H1 (cell line): ENCODE data around the gene MGLL. TPM values are rescaled to one million over a fixed set of nuclear protein-coding genes. Genes with fewer than 3 reads are reported as not detected.

ENCODE experiments used
- CTCF ChIA-PET: fragments of 300-600 bp; sonication (Branson Sonifier 250); formaldehyde crosslinking; loops from one replicate; lab custom pipeline; 2021; ENCODE audit not compliant: partially characterized antibody; lab: Charles Lee
- POLR2A ChIA-PET: fragments of 300-600 bp; sonication (Branson Sonifier 250); formaldehyde crosslinking; loops from one replicate; lab custom pipeline; 2021; ENCODE audit warnings: inconsistent platforms; ENCODE audit not compliant: partially characterized antibody; lab: Charles Lee
- DNase-seq, 2 experiments: peaks; one replicate each; pipeline versions ENCODE4 v3.0.0 to v3.0.0-alpha.2; 2010 to 2022; ENCODE audit warnings: low spot score in 2 of 2, low read depth in 1 of 2, mixed read lengths in 1 of 2
- FAIRE-seq: peaks from 2 replicates; lab custom pipeline; 2011; peaks lifted over from hg19 to GRCh38; lab: Jason Lieb, UNC
- H2AFZ ChIP-seq: 2 replicates; pipeline ENCODE4 v1.8.1; 2012; ENCODE audit warnings: low read length, inconsistent platforms
- H2AK5ac ChIP-seq: 2 replicates; pipeline ENCODE4 v1.6.1; 2013; ENCODE audit warnings: low read depth, low read length
- H2BK120ac ChIP-seq: replicated peaks from 2 replicates; pipeline ENCODE3; 2013; ENCODE audit warnings: low read depth, low read length, inconsistent platforms
- H2BK12ac ChIP-seq: 2 replicates; pipeline ENCODE4 v1.6.1; 2013; ENCODE audit warnings: low read depth, low read length
- H2BK15ac ChIP-seq: 2 replicates; pipeline ENCODE4 v1.6.1; 2013; ENCODE audit warnings: low read length
- H2BK20ac ChIP-seq: 2 replicates; pipeline ENCODE4 v1.6.1; 2013; ENCODE audit warnings: low read length
- H2BK5ac ChIP-seq: 2 replicates; pipeline ENCODE4 v1.6.1; 2013; ENCODE audit warnings: low read depth, low read length
- H3K14ac ChIP-seq: 2 replicates; pipeline ENCODE4 v1.6.1; 2013; ENCODE audit warnings: inconsistent platforms; ENCODE audit not compliant: insufficient read length
- H3K18ac ChIP-seq: 2 replicates; pipeline ENCODE4 v1.6.1; 2013; ENCODE audit warnings: low read length; ENCODE audit errors: extremely low read depth
- H3K23ac ChIP-seq: 2 replicates; pipeline ENCODE4 v1.6.1; 2013; ENCODE audit warnings: inconsistent platforms; ENCODE audit not compliant: insufficient read length
- H3K23me2 ChIP-seq: 2 replicates; pipeline ENCODE4 v1.6.1; 2013; ENCODE audit warnings: low read depth, low read length
- H3K27ac ChIP-seq: 2 replicates; pipeline ENCODE4 v1.6.1; 2011; ENCODE audit warnings: low read depth, low read length, inconsistent platforms
- H3K27me3 ChIP-seq, 4 experiments: replicated peaks in 1 of 4; 1 replicate in 1 of 4; 2 replicates in 3 of 4; pipeline versions ENCODE4 v1.6.1 to v1.8.1; 2011 to 2013; ENCODE audit warnings: low read length in 3 of 4, mild to moderate bottlenecking in 3 of 4, inconsistent platforms in 2 of 4, mixed read lengths in 2 of 4, moderate library complexity in 1 of 4; ENCODE audit not compliant: control insufficient read depth in 3 of 4, insufficient read depth in 3 of 4; ENCODE audit errors: extremely low read depth in 1 of 4
- H3K36me3 ChIP-seq, 4 experiments: 2 replicates each; pipeline versions ENCODE4 v1.6.1 to v1.8.1; 2011 to 2013; ENCODE audit warnings: mild to moderate bottlenecking in 4 of 4, low read length in 3 of 4, moderate library complexity in 2 of 4, control low read depth in 1 of 4, inconsistent platforms in 1 of 4; ENCODE audit not compliant: insufficient read depth in 4 of 4, control insufficient read depth in 2 of 4
- H3K4ac ChIP-seq: replicated peaks from 2 replicates; pipeline ENCODE3; 2013; ENCODE audit warnings: low read length, low read depth, mixed read lengths, inconsistent platforms; ENCODE audit not compliant: insufficient read length
- H3K4me1 ChIP-seq, 4 experiments: replicated peaks in 1 of 4; 1 replicate in 1 of 4; 2 replicates in 3 of 4; pipeline versions ENCODE4 v1.6.1 to v1.8.1; 2011 to 2013; ENCODE audit warnings: low read length in 3 of 4, inconsistent platforms in 2 of 4, mixed read lengths in 1 of 4; ENCODE audit not compliant: insufficient read depth in 4 of 4, control insufficient read depth in 3 of 4
- H3K4me2 ChIP-seq, 2 experiments: 2 replicates each; pipeline versions ENCODE4 v1.6.1 to v1.8.1; 2011 to 2013; ENCODE audit warnings: low read depth in 2 of 2, low read length in 2 of 2, control low read depth in 1 of 2, inconsistent platforms in 1 of 2, mild to moderate bottlenecking in 1 of 2; ENCODE audit not compliant: insufficient read depth in 1 of 2
- H3K4me3 ChIP-seq, 4 experiments: fragments of 200-600, 300-600 bp in 1 of 4; sonication (generic), shearing (Covaris generic), sonication (Bioruptor Twin) in 1 of 4; 2 replicates each; pipeline versions ENCODE4 v1.5.1 to v1.8.1; 2011 to 2016; ENCODE audit warnings: low read length in 4 of 4, low read depth in 3 of 4, control low read depth in 2 of 4, inconsistent platforms in 2 of 4, mild to moderate bottlenecking in 2 of 4, mixed read lengths in 1 of 4, moderate library complexity in 1 of 4; ENCODE audit not compliant: insufficient read depth in 2 of 4; ENCODE audit errors: extremely low read depth in 1 of 4
- H3K56ac ChIP-seq: replicated peaks from 2 replicates; pipeline ENCODE3; 2013; ENCODE audit warnings: low read depth, mild to moderate bottlenecking, mixed read lengths, low read length, inconsistent platforms; ENCODE audit not compliant: insufficient read length
- H3K79me1 ChIP-seq: 2 replicates; pipeline ENCODE4 v1.6.1; 2013; ENCODE audit warnings: low read depth, low read length, control low read depth
- H3K79me2 ChIP-seq, 2 experiments: 2 replicates each; pipeline versions ENCODE4 v1.6.1 to v1.8.1; 2012 to 2013; ENCODE audit warnings: low read length in 2 of 2, mild to moderate bottlenecking in 2 of 2, inconsistent platforms in 1 of 2; ENCODE audit not compliant: insufficient read depth in 2 of 2, control insufficient read depth in 1 of 2
- H3K9ac ChIP-seq, 4 experiments: replicated peaks in 1 of 4; 1 replicate in 1 of 4; 2 replicates in 3 of 4; pipeline versions ENCODE4 v1.6.1 to v1.8.1; 2011 to 2013; ENCODE audit warnings: low read depth in 3 of 4, low read length in 3 of 4, control low read depth in 2 of 4, mild to moderate bottlenecking in 2 of 4, moderate library complexity in 2 of 4, inconsistent platforms in 1 of 4; ENCODE audit errors: extremely low read depth in 1 of 4
- H3K9me3 ChIP-seq, 2 experiments: 2 replicates each; pipeline versions ENCODE4 v1.6.1 to v1.8.1; 2012 to 2013; ENCODE audit warnings: mild to moderate bottlenecking in 2 of 2, moderate library complexity in 2 of 2, control low read depth in 1 of 2, inconsistent platforms in 1 of 2, low read depth in 1 of 2, low read length in 1 of 2, mixed read lengths in 1 of 2; ENCODE audit not compliant: insufficient read depth in 2 of 2
- H4K20me1 ChIP-seq, 2 experiments: replicated peaks in 1 of 2; 2 replicates each; pipeline versions ENCODE3 to v1.8.1; 2011 to 2013; ENCODE audit warnings: inconsistent platforms in 2 of 2, low read length in 2 of 2, mild to moderate bottlenecking in 1 of 2; ENCODE audit not compliant: insufficient read depth in 2 of 2, control insufficient read depth in 1 of 2
- H4K5ac ChIP-seq: 2 replicates; pipeline ENCODE4 v1.6.1; 2013; ENCODE audit warnings: low read length, low read depth, mixed read lengths, inconsistent platforms; ENCODE audit not compliant: insufficient read length
- H4K8ac ChIP-seq: 2 replicates; pipeline ENCODE4 v1.8.0; 2013; ENCODE audit warnings: mild to moderate bottlenecking, moderate library complexity, low read length, inconsistent platforms; ENCODE audit not compliant: insufficient read depth; ENCODE audit errors: extremely low read depth
- H4K91ac ChIP-seq: replicated peaks from 2 replicates; pipeline ENCODE3; 2013; ENCODE audit warnings: low read length, mixed read lengths, inconsistent platforms; ENCODE audit not compliant: insufficient read length
- ASH2L ChIP-seq: fragments of 200-600, 300-600 bp; sonication (generic); IDR thresholded peaks from one replicate; pipeline ENCODE4 v1.7.1; 2017; ENCODE audit warnings: low read length
- CBX8 ChIP-seq: fragments of 300-800, 300-1000 bp; sonication (generic); IDR thresholded peaks from 2 replicates; pipeline ENCODE4 v1.7.1; 2016; ENCODE audit warnings: low read depth, low read length, borderline replicate concordance
- FOSL1 ChIP-seq: IDR thresholded peaks from 2 replicates; pipeline ENCODE4 v1.6.1; 2011; ENCODE audit warnings: mild to moderate bottlenecking, low read depth, low read length, moderate library complexity; ENCODE audit not compliant: insufficient read depth
- JUN ChIP-seq: IDR thresholded peaks from 2 replicates; pipeline ENCODE4 v1.6.1; 2011; ENCODE audit warnings: low read depth, mild to moderate bottlenecking, improper control_type of control experiment, low read length
- SIN3A ChIP-seq, 2 experiments: IDR thresholded peaks in 1 of 2; conservative IDR thresholded peaks in 1 of 2; 2 replicates each; pipeline ENCODE4 v1.6.1; 2011 to 2012; ENCODE audit warnings: low read length in 2 of 2, improper control_type of control experiment in 1 of 2, low read depth in 1 of 2, mild to moderate bottlenecking in 1 of 2
- TEAD4 ChIP-seq: IDR thresholded peaks from 2 replicates; pipeline ENCODE4 v1.6.1; 2012; ENCODE audit warnings: low read depth, low read length, inconsistent platforms, mixed read lengths
- WGBS, 2 experiments: shearing (Covaris generic) in 1 of 2; methylation state at CpG; one replicate each; pipeline versions ENCODE4 v1.1.6 to v1.1.7; 2013 to 2015; ENCODE audit warnings: low lambda C conversion rate in 2 of 2, mixed read lengths in 2 of 2, inconsistent platforms in 1 of 2, low coverage in 1 of 2, missing lambda C conversion rate in 1 of 2; ENCODE audit not compliant: insufficient replicate concordance in 2 of 2, insufficient coverage in 1 of 2, insufficient read length in 1 of 2; ENCODE audit errors: extremely low coverage in 1 of 2, missing lambda C conversion rate in 1 of 2; 5-methylcytosine and 5-hydroxymethylcytosine counted together
- polyA plus RNA-seq, 7 experiments: library from polyadenylated mRNA; depleted of rRNA in 3 of 7; stranded (reverse) in 5 of 7; unstranded in 2 of 7; fragments of >200 nt in 5 of 7; fragments of 200-250 nt in 2 of 7; gene quantifications; 1 replicate in 5 of 7; 2 replicates in 1 of 7; 4 replicates in 1 of 7; pipeline versions ENCODE4 v1.2.1 to v1.2.3, GENCODE V29; 2011 to 2013; ENCODE audit warnings: missing spikeins in 2 of 7, mixed read lengths in 2 of 7
- total RNA-seq: library from RNA; stranded (reverse); fragmentation: NEBNext Ultra II Directional; extraction: Animal tissue kit (Norgen Biotek cat#: 25700); gene quantifications from 2 replicates; pipeline ENCODE4 v1.2.1, GENCODE V29; 2021

MGLL gene
- total and polyA plus RNA-seq, 2 of the 8 experiments (the other 6 are each of a cell fraction or from before 2014, with no cell fraction given), result 0.05 to 0.34 TPM

DNA sequence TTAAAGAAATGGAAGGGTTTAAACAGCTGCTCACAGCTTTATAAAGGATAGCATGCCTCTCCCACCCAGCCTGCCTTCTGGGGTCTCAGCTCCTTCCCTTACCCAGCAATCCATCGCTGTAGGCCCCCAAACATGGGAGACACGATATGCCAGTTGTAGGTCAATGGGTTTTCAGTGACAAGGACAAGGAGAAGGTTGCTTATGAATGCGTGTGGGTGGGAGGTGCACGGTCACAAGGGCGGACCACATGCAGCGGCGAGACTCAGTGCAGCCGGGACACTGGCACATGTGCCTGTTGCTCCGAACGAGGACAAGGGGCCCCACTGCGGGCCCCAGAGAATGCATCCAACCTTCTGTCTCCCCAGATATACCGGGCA lies 67.0 kb downstream of the MGLL start:
- Histone ChIP-seq H2AK5ac (no peak overlapping the region), H3K9ac (no peak overlapping the region), H3K79me1 (no peaks in the 10 kb centered on the region), H4K20me1 (no peaks in the 10 kb centered on the region), H2BK120ac (no peak overlapping the region), H4K5ac (no peak overlapping the region), H2BK20ac (no peak overlapping the region), H3K23me2 (no peaks in the 10 kb centered on the region), H3K56ac (no peak overlapping the region), H3K14ac (no peak overlapping the region), H2BK15ac (no peak overlapping the region), H3K27ac (no peak overlapping the region), H4K8ac (no peak overlapping the region), H3K4me1 (no peaks in the 10 kb centered on the region), H3K27me3 (0 out of 7 replicates have a peak, but pooled peaks cover 0 to 2% (median 0%) of the 10 kb centered on the region in 4 experiments), H3K23ac (no peak overlapping the region), H3K4ac (no peak overlapping the region), H2BK5ac (no peak overlapping the region), H3K4me2 (no peak overlapping the region), H3K4me3 (no peak overlapping the region), H3K79me2 (no peaks in the 10 kb centered on the region), H3K36me3 (no peaks in the 10 kb centered on the region), H3K9me3 (no peaks in the 10 kb centered on the region), H2AFZ (no peak overlapping the region), H2BK12ac (no peak overlapping the region), H4K91ac (no peak overlapping the region), H3K18ac (no peak overlapping the region)
- TF ChIP-seq FOSL1 (no peak), SIN3A (conservative IDR thresholded peaks at IDR 0.05 in 1 of 2, IDR thresholded peaks at IDR 0.05 in 1 of 2; ENCODE audit: low read depth in 1 of 2, low read length in 2 of 2) (no peak), TEAD4 (no peak), ASH2L (no peak), CBX8 (no peak), JUN (no peak)
- 86% methylated on average over 12 of the region's 12 CpGs; no CpG with 5 or more reads in 1 of the 2 experiments for WGBS, 2 experiments
- FAIRE-seq (no peak), DNase-seq (no peak)
- CTCF ChIA-PET, result interaction anchor here (0.7 to 1.5 kb wide), 2 partner anchors 9 to 14 kb away, joined by 4 to 6 read pairs; no protein-coding TSS in a partner anchor
- POLR2A ChIA-PET, result no interaction called here
